Parathyroid adenoma (tissue), 2 donors: ENCODE data around the gene EFNA5.

Source experiments
- H2AFZ ChIP-seq: fragments of 300-600 bp; sonication (generic); one replicate; pipeline ENCODE4 v1.7.0; 2017; ENCODE audit warnings: antibody characterized with exemption, mild to moderate bottlenecking
- H3K27ac ChIP-seq: fragments of 300-600 bp; sonication (generic); one replicate; pipeline ENCODE4 v1.7.0; 2017
- H3K27me3 ChIP-seq: fragments of 300-600 bp; sonication (generic); one replicate; pipeline ENCODE4 v1.7.0; 2017; ENCODE audit warnings: low read length; ENCODE audit not compliant: control insufficient read depth, insufficient read depth
- H3K36me3 ChIP-seq: fragments of 300-600 bp; sonication (generic); one replicate; pipeline ENCODE4 v1.7.0; 2017; ENCODE audit warnings: low read length; ENCODE audit not compliant: control insufficient read depth, insufficient read depth
- H3K4me1 ChIP-seq: fragments of 300-600 bp; sonication (generic); one replicate; pipeline ENCODE4 v1.7.0; 2017; ENCODE audit warnings: control low read depth
- H3K4me2 ChIP-seq: fragments of 300-600 bp; sonication (generic); one replicate; pipeline ENCODE4 v1.7.0; 2017; ENCODE audit warnings: low read length
- H3K4me3 ChIP-seq: fragments of 300-600 bp; sonication (generic); one replicate; pipeline ENCODE4 v1.7.0; 2017; ENCODE audit warnings: low read depth, low read length
- H3K79me2 ChIP-seq: fragments of 300-600 bp; sonication (generic); one replicate; pipeline ENCODE4 v1.7.0; 2017; ENCODE audit warnings: control low read depth
- H3K9ac ChIP-seq: fragments of 300-600 bp; sonication (generic); one replicate; pipeline ENCODE4 v1.7.0; 2017; ENCODE audit warnings: mild to moderate bottlenecking
- H3K9me3 ChIP-seq: fragments of 300-600 bp; sonication (generic); one replicate; pipeline ENCODE4 v1.7.0; 2017; ENCODE audit warnings: low read length; ENCODE audit not compliant: control insufficient read depth
- TF ChIP-seq, protein P1 (sequence below): fragments of 300-600 bp; sonication (generic); IDR thresholded peaks from one replicate; pipeline ENCODE4 v1.7.0; 2017; ENCODE audit warnings: antibody characterized with exemption, mild to moderate bottlenecking
- donor health status: primary hyperparathyroidism.

EFNA5 gene

DNA sequence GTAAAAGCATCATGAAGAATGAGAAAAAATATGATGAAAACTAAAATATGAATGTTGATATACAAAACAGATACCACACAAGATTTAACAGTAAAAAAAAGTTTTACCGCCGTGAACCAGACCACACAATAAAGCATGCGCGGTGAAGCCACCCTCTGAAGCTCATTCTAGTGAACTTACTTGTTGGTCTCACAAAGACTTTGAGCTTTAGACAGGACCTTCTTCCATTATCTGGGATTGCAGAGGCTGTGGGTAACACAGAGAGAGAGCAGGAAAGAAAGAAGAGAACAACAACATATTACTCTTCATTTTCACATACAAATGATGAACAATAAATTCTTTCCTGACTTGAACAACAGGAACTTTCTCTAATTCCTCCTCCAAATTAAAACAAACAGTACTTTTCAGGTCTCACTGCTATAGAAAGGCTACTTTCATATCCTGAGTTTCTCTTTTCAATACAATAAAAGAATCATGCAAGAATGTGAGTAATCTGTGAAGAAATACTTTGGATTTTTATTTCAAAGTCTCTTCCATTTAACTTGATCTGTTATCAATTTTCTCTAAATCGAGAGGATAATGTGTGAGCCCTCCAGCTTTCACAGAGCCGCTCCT lies 283.1 kb downstream of the EFNA5 start:
- Histone ChIP-seq H3K27ac (no peak overlapping the region), H3K9ac (no peak overlapping the region), H3K36me3 (no peaks in the 10 kb centered on the region), H3K4me2 (no peak overlapping the region), H3K4me1 (no peaks in the 10 kb centered on the region), H3K79me2 (no peaks in the 10 kb centered on the region), H3K9me3 (no peaks in the 10 kb centered on the region), H3K27me3 (no peaks in the 10 kb centered on the region), H3K4me3 (no peak overlapping the region), H2AFZ (no peak overlapping the region)
- TF ChIP-seq, protein P1, sequence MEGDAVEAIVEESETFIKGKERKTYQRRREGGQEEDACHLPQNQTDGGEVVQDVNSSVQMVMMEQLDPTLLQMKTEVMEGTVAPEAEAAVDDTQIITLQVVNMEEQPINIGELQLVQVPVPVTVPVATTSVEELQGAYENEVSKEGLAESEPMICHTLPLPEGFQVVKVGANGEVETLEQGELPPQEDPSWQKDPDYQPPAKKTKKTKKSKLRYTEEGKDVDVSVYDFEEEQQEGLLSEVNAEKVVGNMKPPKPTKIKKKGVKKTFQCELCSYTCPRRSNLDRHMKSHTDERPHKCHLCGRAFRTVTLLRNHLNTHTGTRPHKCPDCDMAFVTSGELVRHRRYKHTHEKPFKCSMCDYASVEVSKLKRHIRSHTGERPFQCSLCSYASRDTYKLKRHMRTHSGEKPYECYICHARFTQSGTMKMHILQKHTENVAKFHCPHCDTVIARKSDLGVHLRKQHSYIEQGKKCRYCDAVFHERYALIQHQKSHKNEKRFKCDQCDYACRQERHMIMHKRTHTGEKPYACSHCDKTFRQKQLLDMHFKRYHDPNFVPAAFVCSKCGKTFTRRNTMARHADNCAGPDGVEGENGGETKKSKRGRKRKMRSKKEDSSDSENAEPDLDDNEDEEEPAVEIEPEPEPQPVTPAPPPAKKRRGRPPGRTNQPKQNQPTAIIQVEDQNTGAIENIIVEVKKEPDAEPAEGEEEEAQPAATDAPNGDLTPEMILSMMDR = no peak

DNA sequence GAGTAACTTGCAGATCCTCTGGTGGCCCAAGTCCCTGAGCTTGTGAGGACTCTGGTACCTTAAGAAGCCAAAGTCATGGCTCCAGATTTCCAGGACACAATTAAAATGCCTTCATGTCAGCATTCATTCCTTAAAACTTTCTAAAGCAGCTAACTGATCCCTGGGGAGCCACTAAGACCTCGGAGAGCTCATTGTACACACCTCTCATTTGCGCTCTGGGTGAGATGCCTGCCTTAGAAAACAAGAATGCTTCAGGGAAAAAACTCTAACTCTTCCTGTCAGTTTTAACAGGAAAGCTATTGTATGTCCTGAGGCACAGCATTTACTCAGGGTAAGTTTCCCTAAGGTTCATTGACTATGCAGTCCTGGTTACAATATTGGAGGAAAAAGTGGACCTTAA lies 285.0 kb downstream of the EFNA5 start:
- no peaks in the 10 kb centered on the region for H3K79me2 ChIP-seq
- no peak overlapping the region for H3K4me2 ChIP-seq
- H3K27me3 ChIP-seq = no peaks in the 10 kb centered on the region
- no peak overlapping the region for H2AFZ ChIP-seq
- H3K27ac ChIP-seq = no peak overlapping the region
- H3K4me1 ChIP-seq = no peaks in the 10 kb centered on the region
- H3K36me3 ChIP-seq = no peaks in the 10 kb centered on the region
- no peak overlapping the region for H3K9ac ChIP-seq
- no peaks in the 10 kb centered on the region for H3K9me3 ChIP-seq
- no peak overlapping the region for H3K4me3 ChIP-seq
- TF ChIP-seq, protein P1 = no peak

GRCh38 chr5:107384256-107384655 lies 286.5 kb downstream of the EFNA5 start:
- Histone ChIP-seq H2AFZ (no peak overlapping the region), H3K36me3 (no peaks in the 10 kb centered on the region), H3K9ac (no peak overlapping the region), H3K4me3 (no peak overlapping the region), H3K9me3 (no peaks in the 10 kb centered on the region), H3K4me2 (no peak overlapping the region), H3K79me2 (no peaks in the 10 kb centered on the region), H3K4me1 (no peaks in the 10 kb centered on the region), H3K27me3 (no peaks in the 10 kb centered on the region), H3K27ac (no peak overlapping the region)
- TF ChIP-seq, protein P1 = no peak

- Histone ChIP-seq H2AFZ (no peak overlapping the region), H3K9ac (no peak overlapping the region), H3K4me2 (no peak overlapping the region), H3K27me3 (no peaks in the 10 kb centered on the region), H3K79me2 (no peaks in the 10 kb centered on the region), H3K4me1 (no peaks in the 10 kb centered on the region), H3K9me3 (no peaks in the 10 kb centered on the region), H3K36me3 (no peaks in the 10 kb centered on the region), H3K27ac (no peak overlapping the region), H3K4me3 (no peak overlapping the region)
- TF ChIP-seq, protein P1 = no peak
Observed at GRCh38 chr5:107383414-107383813, 287.3 kb downstream of the EFNA5 start.

- TF ChIP-seq, protein P1 = no peak
- H3K27me3 ChIP-seq = no peaks in the 10 kb centered on the region
- no peaks in the 10 kb centered on the region for H3K36me3 ChIP-seq
- no peak overlapping the region for H3K9ac ChIP-seq
- H3K4me2 ChIP-seq = no peak overlapping the region
- H3K9me3 ChIP-seq = no peaks in the 10 kb centered on the region
- H3K27ac ChIP-seq = no peak overlapping the region
- H3K4me3 ChIP-seq = no peak overlapping the region
- no peaks in the 10 kb centered on the region for H3K4me1 ChIP-seq
- no peak overlapping the region for H2AFZ ChIP-seq
- no peaks in the 10 kb centered on the region for H3K79me2 ChIP-seq
Observed at GRCh38 chr5:107381189-107381856, 289.4 kb downstream of the EFNA5 start.
